B cell (primary cell): ENCODE results near the gene GLB1L3. TPM values are rescaled to one million over a fixed set of nuclear protein-coding genes. Genes with fewer than 3 reads are reported as not detected.

Experiments
- ATAC-seq: fragments of 200-7000 bp; cut with Tn5 transposase; one replicate; pipeline ENCODE4 v1.10.0; 2021; ENCODE audit warnings: low read depth, mild to moderate bottlenecking, moderate number of reproducible peaks, moderate library complexity
- CTCF ChIA-PET: fragments of 350-600 bp; sonication (Branson Sonifier 250); formaldehyde crosslinking; loops from one replicate; lab custom pipeline; 2021; ENCODE audit warnings: antibody characterized with exemption, inconsistent platforms; lab: Charles Lee
- POLR2A ChIA-PET: fragments of 350-600 bp; sonication (Branson Sonifier 250); formaldehyde crosslinking; loops from one replicate; lab custom pipeline; 2021; ENCODE audit warnings: antibody characterized with exemption; lab: Charles Lee
- DNase-seq: peaks from one replicate; pipeline ENCODE4 v3.0.0; 2013
- H2AFZ ChIP-seq: 2 replicates; pipeline ENCODE4 v1.6.1; 2012; ENCODE audit warnings: mild to moderate bottlenecking, low read depth, low read length; ENCODE audit not compliant: insufficient read depth, poor library complexity, severe bottlenecking
- H3K27ac ChIP-seq, 2 donors: 1 replicate in 1 of 2; 2 replicates in 1 of 2; pipeline ENCODE4 v1.5.1; 2012 to 2013; ENCODE audit warnings: low read length in 2 of 2, mild to moderate bottlenecking in 2 of 2, moderate library complexity in 1 of 2
- H3K27me3 ChIP-seq, 4 experiments: fragments of 200-600 bp in 1 of 4; sonication (generic) in 1 of 4; replicated peaks in 1 of 4; 1 replicate in 2 of 4; 2 replicates in 2 of 4; pipeline versions ENCODE4 v1.6.1 to v1.7.0; 2013 to 2016; ENCODE audit warnings: low read length in 3 of 4, mild to moderate bottlenecking in 2 of 4, mixed read lengths in 1 of 4, moderate library complexity in 1 of 4; ENCODE audit not compliant: insufficient read depth in 4 of 4, control insufficient read depth in 3 of 4; ENCODE audit errors: control extremely low read depth in 1 of 4
- H3K36me3 ChIP-seq, 2 experiments: replicated peaks in 1 of 2; 1 replicate in 1 of 2; 2 replicates in 1 of 2; pipeline versions ENCODE4 v1.6.1 to v1.7.1; 2013; ENCODE audit warnings: low read length in 1 of 2; ENCODE audit not compliant: insufficient read depth in 2 of 2, control insufficient read depth in 1 of 2; ENCODE audit errors: control extremely low read depth in 1 of 2, extremely low read depth in 1 of 2
- H3K4me1 ChIP-seq, 2 donors: fragments of 200-600 bp in 1 of 2; sonication (generic) in 1 of 2; 1 replicate in 1 of 2; 2 replicates in 1 of 2; pipeline versions ENCODE4 v1.5.1 to v1.6.1; 2013 to 2017; ENCODE audit warnings: low read length in 2 of 2; ENCODE audit not compliant: control insufficient read depth in 2 of 2, insufficient read depth in 2 of 2
- H3K4me2 ChIP-seq: replicated peaks from 2 replicates; pipeline ENCODE3; 2012; ENCODE audit warnings: mild to moderate bottlenecking, low read depth, low read length; ENCODE audit not compliant: poor library complexity, severe bottlenecking
- H3K4me3 ChIP-seq, 5 experiments: fragments of 200-600 bp in 1 of 5; sonication (generic) in 1 of 5; 1 replicate in 3 of 5; 2 replicates in 2 of 5; pipeline versions ENCODE4 v1.5.1 to v1.7.0; 2011 to 2016; ENCODE audit warnings: low read length in 4 of 5, mild to moderate bottlenecking in 4 of 5, low read depth in 2 of 5, control low read depth in 1 of 5, moderate library complexity in 1 of 5; ENCODE audit not compliant: insufficient read depth in 1 of 5; ENCODE audit errors: control extremely low read depth in 1 of 5, extremely low read depth in 1 of 5
- H3K79me2 ChIP-seq: fragments of 200-600 bp; sonication (generic); one replicate; pipeline ENCODE4 v1.6.0; 2016; ENCODE audit warnings: low read length; ENCODE audit not compliant: control insufficient read depth, insufficient read depth
- H3K9ac ChIP-seq: fragments of 200-600 bp; sonication (generic); 2 replicates; pipeline ENCODE4 v1.6.1; 2017; ENCODE audit warnings: mild to moderate bottlenecking, low read length, moderate library complexity
- H3K9me3 ChIP-seq, 3 donors: one replicate each; pipeline versions ENCODE4 v1.6.1 to v1.7.1; 2013; ENCODE audit warnings: low read length in 2 of 3; ENCODE audit not compliant: control insufficient read depth in 2 of 3, insufficient read depth in 1 of 3; ENCODE audit errors: control extremely low read depth in 1 of 3
- H4K20me1 ChIP-seq: 2 replicates; pipeline ENCODE4 v1.6.0; 2012; ENCODE audit warnings: mild to moderate bottlenecking, low read length; ENCODE audit not compliant: insufficient read depth, control insufficient read depth, poor library complexity, severe bottlenecking
- H3K27ac Mint-ChIP-seq: one replicate; pipeline ENCODE4 v1.8.0; 2021; ENCODE audit warnings: mixed read lengths
- H3K27me3 Mint-ChIP-seq: one replicate; pipeline ENCODE4 v1.8.0; 2021; ENCODE audit warnings: mixed read lengths
- H3K4me1 Mint-ChIP-seq: one replicate; pipeline ENCODE4 v1.8.0; 2021; ENCODE audit warnings: mixed read lengths
- H3K4me3 Mint-ChIP-seq: one replicate; pipeline ENCODE4 v1.8.0; 2021; ENCODE audit warnings: mixed read lengths
- H3K9me3 Mint-ChIP-seq: one replicate; pipeline ENCODE4 v1.8.0; 2022; ENCODE audit warnings: mixed read lengths; ENCODE audit not compliant: insufficient read depth
- EZH2 ChIP-seq: IDR thresholded peaks from 2 replicates; pipeline ENCODE4 v1.6.1; 2012; ENCODE audit warnings: borderline replicate concordance, low read depth, mild to moderate bottlenecking, moderate library complexity, low read length; ENCODE audit not compliant: insufficient read depth, poor library complexity, severe bottlenecking
- WGBS: methylation state at CpG from one replicate; pipeline ENCODE4 v1.1.5; 2013; ENCODE audit warnings: missing lambda C conversion rate; ENCODE audit not compliant: insufficient coverage; 5-methylcytosine and 5-hydroxymethylcytosine counted together
- intact Hi-C: fragments of 100-400 bp; cut with micrococcal nuclease; formaldehyde crosslinking; loops from one replicate; pipeline ENCODE4 v1.10.0; 2022
- polyA plus RNA-seq: library from polyadenylated mRNA; depleted of rRNA; stranded (reverse); fragments of >200 nt; gene quantifications from 2 replicates; pipeline ENCODE4 v1.2.3, GENCODE V29; 2012
- total RNA-seq, 2 donors: library from RNA; stranded (reverse); fragments of 120-200 nt in 1 of 2; gene quantifications; 1 replicate in 1 of 2; 2 replicates in 1 of 2; pipeline versions ENCODE4 v1.2.3 to v1.2.4, GENCODE V29; 2013 to 2022
- TF ChIP-seq, protein P1 (sequence below): fragments of 200-600 bp; IDR thresholded peaks from one replicate; pipeline ENCODE4 v1.8.0; 2022; ENCODE audit warnings: antibody characterized with exemption, mild to moderate bottlenecking

Gene GLB1L3
- total and polyA plus RNA-seq, 2 donors (not counting 1 experiment from before 2014, with no cell fraction given) = not detected

DNA sequence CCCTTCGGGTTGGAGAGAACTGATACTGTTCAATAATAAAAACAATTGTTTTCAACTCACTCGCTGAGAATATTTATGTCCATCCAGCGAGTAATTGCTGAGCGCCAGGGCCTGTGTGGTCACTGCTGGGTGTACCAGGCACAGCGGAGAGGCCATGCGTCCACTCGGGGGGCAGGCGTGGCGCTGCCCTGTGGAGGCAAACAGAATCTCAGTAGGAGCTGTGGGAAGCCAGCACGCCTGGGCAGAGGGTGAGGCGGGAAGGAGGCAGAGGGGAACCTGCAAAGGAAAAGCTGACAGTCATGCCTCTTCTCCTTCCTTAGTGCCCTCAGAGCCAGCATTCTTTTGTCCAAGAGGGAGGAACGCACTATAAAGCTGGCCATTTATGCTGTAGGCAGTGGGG, 11.4 kb downstream of the GLB1L3 start:
- TF ChIP-seq, protein P1, sequence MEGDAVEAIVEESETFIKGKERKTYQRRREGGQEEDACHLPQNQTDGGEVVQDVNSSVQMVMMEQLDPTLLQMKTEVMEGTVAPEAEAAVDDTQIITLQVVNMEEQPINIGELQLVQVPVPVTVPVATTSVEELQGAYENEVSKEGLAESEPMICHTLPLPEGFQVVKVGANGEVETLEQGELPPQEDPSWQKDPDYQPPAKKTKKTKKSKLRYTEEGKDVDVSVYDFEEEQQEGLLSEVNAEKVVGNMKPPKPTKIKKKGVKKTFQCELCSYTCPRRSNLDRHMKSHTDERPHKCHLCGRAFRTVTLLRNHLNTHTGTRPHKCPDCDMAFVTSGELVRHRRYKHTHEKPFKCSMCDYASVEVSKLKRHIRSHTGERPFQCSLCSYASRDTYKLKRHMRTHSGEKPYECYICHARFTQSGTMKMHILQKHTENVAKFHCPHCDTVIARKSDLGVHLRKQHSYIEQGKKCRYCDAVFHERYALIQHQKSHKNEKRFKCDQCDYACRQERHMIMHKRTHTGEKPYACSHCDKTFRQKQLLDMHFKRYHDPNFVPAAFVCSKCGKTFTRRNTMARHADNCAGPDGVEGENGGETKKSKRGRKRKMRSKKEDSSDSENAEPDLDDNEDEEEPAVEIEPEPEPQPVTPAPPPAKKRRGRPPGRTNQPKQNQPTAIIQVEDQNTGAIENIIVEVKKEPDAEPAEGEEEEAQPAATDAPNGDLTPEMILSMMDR = no peak
- TF ChIP-seq EZH2 = no peak
- no peak overlapping the region for H3K4me2 ChIP-seq

DNA sequence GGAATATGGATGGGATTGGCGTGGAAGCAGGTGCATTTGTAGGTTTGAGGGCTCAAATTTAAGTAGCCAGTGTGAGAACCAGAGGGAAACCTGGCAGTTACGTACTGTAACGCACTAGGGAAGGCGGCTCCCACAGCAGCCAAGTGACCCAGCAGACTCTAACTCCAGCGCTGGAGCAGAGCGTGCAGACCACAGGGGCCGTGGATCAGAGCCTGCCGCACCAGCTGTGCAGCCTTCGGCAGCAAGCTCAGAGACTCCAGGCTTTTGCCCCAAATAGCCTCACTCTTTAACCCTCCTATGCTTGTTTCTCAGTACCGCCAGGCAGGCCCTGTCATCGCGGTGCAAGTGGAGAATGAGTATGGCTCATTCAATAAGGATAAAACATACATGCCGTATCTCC, 12.3 kb downstream of the GLB1L3 start:
- no peak overlapping the region for H3K27ac Mint-ChIP-seq
- POLR2A ChIA-PET = no interaction called here
- H3K27me3 Mint-ChIP-seq = peaks cover 28% of the 10 kb centered on the region
- CTCF ChIA-PET = no interaction called here
- ATAC-seq (no peak), DNase-seq (no peak)
- 89% methylated on average over 9 of the region's 13 CpGs for WGBS
- no peak for TF ChIP-seq EZH2
- TF ChIP-seq, protein P1 = no peak
- H3K79me2 ChIP-seq = no peaks in the 10 kb centered on the region
- no peaks in the 10 kb centered on the region for H3K4me1 Mint-ChIP-seq
- no peak overlapping the region for H3K4me2 ChIP-seq
- peaks cover 0 to 3% (median 1%) of the 10 kb centered on the region in 4 experiments for H3K27me3 ChIP-seq
- intact Hi-C loops = no loop called here
- H3K36me3 ChIP-seq = no peaks in the 10 kb centered on the region
- H3K27ac ChIP-seq = no peak overlapping the region
- no peaks in the 10 kb centered on the region for H3K9me3 ChIP-seq
- H3K4me1 ChIP-seq = no peaks in the 10 kb centered on the region
- no peak overlapping the region for H3K4me3 Mint-ChIP-seq
- no peak overlapping the region for H3K9ac ChIP-seq
- H3K9me3 Mint-ChIP-seq = no peaks in the 10 kb centered on the region
- no peak overlapping the region for H3K4me3 ChIP-seq
- no peaks in the 10 kb centered on the region for H4K20me1 ChIP-seq
- no peak overlapping the region for H2AFZ ChIP-seq

More for the DNA sequence above, 11.4 kb downstream of the GLB1L3 start:
- Histone ChIP-seq H3K9me3 (no peaks in the 10 kb centered on the region), H3K36me3 (no peaks in the 10 kb centered on the region), H3K4me3 (no peak overlapping the region), H2AFZ (no peak overlapping the region), H3K9ac (no peak overlapping the region), H3K4me1 (no peaks in the 10 kb centered on the region), H3K79me2 (no peaks in the 10 kb centered on the region), H3K27me3 (peaks cover 0 to 3% (median 0%) of the 10 kb centered on the region in 4 experiments), H3K27ac (no peak overlapping the region), H4K20me1 (no peaks in the 10 kb centered on the region)
- no peaks in the 10 kb centered on the region for H3K4me1 Mint-ChIP-seq
- DNase-seq = no peak
- no peaks in the 10 kb centered on the region for H3K9me3 Mint-ChIP-seq
- 93% methylated on average over 11 of the region's 12 CpGs for WGBS
- H3K27me3 Mint-ChIP-seq = peaks cover 27% of the 10 kb centered on the region
- intact Hi-C loops = no loop called here
- no peak overlapping the region for H3K4me3 Mint-ChIP-seq
- ChIA-PET POLR2A (no interaction called here), CTCF (no interaction called here)
- no peak for ATAC-seq
- no peak overlapping the region for H3K27ac Mint-ChIP-seq
